UCSD-AML1 (cell line): ENCODE results near the gene SDC4.
"Not testable (repeated sequence)": the region's sequence is repeated elsewhere in the genome, so short reads cannot be mapped to it uniquely, and the experiment has no call there.

Source experiments
- DNase-seq: peaks from one replicate; lab custom pipeline; 2025; ENCODE audit not compliant: unreplicated experiment; lab: John Stamatoyannopoulos, UW

SDC4 gene

DNA sequence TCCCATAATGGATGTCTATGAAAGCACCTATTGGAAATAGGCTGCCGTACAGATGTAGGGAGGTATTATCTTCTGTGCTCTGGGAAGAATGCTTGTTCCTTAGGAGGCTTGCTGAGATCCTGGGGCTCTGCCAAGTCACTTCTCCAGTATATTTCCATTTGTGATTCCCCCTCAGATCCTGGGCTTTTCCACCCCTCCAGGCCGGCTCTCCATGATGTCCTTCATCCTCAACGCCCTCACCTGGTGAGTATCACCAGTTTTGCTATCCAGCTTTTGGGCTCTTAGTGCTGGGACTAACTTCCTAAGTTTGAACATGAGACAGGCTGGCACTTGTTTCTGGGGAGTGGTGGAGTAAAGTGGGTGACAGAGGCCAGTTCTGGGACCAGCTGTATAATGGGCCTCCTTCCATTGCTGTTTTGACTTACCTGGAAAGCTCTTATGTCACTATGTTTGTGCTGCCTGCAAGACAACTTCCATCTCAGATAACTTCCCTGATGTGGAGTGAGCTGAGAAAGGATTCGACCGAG is 17.3 kb upstream of the SDC4 start:
- DNase-seq, result no peak

GRCh38 chr20:45363611-45364492 is 15.6 kb upstream of the SDC4 start:
- DNase-seq, result no peak

- peak; percentile 99 for DNase-seq
Observed at GRCh38 chr20:45362804-45363610, 14.8 kb upstream of the SDC4 start, which contains the start of gene SYS1. Gene SYS1 (plus strand): TSS chr20:45363156. CDS start chr20:45363532, 376 bp downstream.

DNA sequence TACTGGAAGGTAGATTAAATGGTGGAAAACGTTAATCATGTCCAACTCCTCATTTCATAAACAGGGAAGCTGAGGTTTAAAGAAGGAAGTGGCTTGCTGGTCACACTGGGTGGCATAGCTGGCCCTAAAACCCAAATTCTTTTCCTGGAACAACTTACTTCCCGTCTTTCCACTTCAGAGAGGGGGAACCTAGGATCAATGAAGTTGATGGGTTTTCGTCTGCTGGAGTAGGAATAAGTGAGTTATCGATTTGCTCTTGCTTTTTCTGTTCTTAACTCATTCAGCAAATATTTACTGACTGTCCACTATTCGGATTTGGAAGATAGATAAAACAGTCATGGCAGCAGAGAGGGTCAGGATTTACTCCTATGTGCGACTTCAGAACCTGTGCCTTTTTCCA is 13.6 kb upstream of the SDC4 start:
- DNase-seq, result peak; percentile 26

DNA sequence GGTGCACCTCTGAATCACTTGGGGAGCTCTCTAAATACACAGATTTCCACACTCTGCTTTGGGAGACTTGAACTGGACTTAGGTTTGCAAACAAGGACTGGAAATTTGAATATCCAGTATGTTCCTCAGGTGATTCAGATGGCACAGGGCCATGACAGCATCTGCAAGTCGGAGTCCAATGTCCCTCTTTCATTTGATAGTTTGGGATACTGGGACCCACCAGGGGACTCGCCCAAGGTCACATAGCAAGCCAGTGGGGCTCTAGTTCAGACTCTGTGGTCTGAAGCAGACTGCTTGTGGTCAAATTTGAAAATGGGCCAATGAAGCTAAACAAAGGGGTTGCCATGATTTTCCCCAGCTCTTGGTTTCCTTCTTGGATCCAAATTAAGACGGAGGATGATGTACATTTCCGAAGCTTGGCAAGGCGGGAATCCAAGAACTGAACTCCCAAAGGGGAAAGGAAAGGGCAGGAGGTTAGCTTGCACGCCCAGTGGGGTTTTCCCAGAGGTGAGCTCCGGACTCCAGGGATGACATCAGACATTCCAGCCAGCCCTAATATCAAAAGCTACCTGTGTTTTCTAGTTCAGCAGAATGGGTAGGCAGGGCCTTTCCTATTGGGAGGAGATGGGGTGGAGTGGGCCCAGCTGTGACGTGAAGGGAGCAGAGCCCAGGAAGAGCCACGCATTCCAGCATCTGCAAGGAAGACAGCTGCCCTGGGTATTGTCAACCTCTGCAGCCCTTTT is 11.4 kb upstream of the SDC4 start:
- no peak for DNase-seq

- DNase-seq, result no peak
Observed at GRCh38 chr20:45359069-45359405, 10.8 kb upstream of the SDC4 start.

DNA sequence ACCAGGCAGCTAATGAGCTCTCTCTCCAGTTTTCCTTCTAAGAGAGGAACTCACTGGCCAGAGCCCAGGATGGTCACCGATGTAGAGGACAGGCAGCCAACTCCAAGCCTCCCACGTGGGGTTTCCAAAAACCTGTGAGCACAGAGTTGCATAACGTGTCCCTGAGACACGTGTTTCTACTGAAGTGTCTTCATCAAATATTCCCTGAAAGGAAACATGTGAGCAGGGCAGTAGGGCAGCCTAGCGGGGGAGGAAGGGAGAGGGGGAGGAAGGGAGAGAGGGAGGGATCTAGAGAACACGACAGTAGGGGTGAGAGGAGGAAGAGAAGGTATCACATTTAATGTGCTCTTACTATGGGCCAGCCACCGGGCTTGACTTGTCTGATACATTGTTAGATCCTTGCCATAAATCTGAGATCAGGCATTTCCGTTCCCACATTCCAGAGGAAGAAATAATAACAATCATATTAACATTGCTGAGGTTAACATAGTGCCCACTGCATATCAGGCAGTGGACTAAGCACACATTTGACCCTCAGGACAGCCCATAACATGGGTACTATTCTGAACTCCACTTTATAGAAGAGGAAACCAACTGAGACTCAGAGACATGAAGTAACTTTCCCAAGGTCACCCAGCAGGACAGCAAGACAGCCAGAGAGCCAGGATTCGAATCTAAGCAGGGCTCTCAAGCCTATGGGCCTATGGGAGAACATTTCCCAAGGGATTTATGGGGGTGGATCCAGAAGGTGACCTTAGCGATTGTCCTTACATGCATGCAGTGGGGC is 10.3 kb upstream of the SDC4 start:
- DNase-seq, result peak; percentile 41

GRCh38 chr20:45355209-45356084 is 7.2 kb upstream of the SDC4 start:
- DNase-seq, result no peak

GRCh38 chr20:45354423-45355208 is 6.4 kb upstream of the SDC4 start:
- DNase-seq, result no peak

- no peak for DNase-seq
Observed at GRCh38 chr20:45353746-45354145, 5.5 kb upstream of the SDC4 start.

DNA sequence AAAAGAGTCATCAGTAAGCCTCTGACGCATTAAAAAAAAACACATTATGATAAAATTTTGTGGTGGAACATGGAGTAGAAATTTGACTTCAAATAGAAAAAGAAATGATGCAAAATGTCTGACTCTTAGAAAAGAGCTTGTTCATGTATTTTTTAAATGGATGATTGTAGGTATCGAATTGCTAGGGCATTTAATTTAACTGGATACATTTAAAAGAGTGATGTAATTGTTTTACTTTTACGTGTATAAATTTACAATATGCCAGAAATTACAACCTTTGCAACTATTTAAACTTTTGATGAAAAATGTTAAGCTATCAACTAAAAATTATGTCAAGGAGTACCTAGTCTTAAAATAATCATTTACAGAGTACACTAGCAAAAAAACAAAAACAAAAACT is 4.5 kb upstream of the SDC4 start:
- no peak for DNase-seq

DNA sequence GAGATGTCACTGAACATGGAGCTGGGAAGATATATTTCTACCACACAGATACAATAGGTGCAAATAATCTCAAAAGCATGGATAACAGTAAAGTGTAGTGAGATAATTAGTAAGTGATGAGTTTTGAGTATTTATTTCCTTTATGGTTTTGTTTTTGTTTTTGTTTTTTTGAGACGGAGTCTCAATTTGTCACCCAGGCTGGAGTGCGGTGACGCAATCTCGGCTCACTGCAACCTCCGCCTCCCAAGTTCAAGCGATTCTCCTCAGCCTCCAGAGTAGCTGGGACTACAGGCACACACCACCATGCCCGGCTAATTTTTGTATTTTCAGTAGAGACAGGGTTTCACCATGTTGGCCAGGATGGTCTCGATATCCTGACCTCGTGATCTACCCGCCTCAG is 2.6 kb upstream of the SDC4 start:
- not testable (repeated sequence) for DNase-seq

DNA sequence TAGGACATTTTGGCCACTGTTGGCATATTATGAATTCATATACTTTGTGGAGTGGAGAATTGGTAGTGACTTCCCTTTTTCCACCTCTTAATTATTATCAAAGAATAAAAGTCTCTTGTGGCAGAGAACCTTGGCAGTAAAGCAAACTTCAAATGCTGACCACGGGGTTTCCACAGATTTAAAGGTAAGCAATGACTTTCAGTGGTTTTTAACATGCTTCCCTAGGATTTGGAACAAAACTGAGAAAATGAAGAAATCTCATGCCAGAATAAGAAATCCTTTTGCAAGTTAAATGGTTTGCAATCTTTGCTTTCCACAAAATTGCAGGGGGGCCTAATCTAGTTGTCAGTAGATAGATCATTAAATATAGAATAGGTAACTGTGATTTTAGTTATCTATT is 2.0 kb upstream of the SDC4 start:
- DNase-seq, result no peak

DNA sequence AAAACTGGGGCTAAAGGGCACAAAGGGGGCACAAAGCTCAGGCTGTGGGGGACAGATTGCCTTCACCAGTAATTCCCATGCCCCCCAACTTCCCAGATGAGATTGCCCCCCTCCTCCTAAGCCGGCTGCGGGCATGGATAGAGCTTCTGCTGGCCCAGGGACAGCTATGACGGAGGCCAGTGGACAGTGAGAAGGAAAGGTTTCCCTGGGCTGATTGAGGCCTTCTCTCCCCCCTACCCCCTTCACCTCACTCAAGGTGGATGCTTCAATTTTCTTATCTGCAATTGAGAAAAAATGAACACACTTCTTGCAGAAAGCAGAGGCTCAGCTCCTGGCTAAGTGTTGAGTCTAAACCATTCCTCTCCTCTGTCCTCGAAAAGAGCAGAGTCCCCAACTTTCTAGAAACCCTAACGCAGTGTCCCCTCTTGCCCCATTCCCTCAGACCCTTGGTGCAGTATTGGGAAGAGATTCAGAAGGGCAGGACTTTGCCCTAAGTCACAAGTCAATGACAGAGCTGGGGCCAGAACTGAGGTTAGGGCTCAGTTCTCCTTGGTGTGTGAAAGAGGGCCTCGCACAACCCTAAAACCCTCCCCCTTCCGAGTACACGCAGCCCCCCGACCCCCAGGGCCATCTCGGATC is 808 bp downstream of the SDC4 start:
- no peak for DNase-seq

DNA sequence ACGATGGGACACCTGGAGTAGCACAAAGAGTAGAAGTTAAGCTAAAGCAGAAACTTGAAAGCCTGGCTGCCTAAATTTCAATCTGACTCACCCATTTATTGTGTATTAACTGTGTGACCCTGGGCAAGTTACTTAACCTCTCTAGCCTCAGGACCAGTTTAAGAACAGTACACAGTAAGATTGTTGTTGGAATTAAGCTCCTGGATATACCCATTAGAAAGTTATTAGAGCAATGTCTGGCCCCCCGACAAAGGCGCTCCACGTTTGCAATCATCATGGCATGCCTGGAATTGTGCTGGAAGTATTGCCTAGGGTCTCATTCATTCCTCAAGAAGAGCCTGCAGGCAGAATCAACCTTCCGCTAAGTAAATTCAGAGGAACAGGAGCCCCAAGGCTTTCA is 1.4 kb downstream of the SDC4 start:
- DNase-seq, result no peak

GRCh38 chr20:45346291-45346718 is 1.9 kb downstream of the SDC4 start:
- DNase-seq, result peak; percentile 64

DNA sequence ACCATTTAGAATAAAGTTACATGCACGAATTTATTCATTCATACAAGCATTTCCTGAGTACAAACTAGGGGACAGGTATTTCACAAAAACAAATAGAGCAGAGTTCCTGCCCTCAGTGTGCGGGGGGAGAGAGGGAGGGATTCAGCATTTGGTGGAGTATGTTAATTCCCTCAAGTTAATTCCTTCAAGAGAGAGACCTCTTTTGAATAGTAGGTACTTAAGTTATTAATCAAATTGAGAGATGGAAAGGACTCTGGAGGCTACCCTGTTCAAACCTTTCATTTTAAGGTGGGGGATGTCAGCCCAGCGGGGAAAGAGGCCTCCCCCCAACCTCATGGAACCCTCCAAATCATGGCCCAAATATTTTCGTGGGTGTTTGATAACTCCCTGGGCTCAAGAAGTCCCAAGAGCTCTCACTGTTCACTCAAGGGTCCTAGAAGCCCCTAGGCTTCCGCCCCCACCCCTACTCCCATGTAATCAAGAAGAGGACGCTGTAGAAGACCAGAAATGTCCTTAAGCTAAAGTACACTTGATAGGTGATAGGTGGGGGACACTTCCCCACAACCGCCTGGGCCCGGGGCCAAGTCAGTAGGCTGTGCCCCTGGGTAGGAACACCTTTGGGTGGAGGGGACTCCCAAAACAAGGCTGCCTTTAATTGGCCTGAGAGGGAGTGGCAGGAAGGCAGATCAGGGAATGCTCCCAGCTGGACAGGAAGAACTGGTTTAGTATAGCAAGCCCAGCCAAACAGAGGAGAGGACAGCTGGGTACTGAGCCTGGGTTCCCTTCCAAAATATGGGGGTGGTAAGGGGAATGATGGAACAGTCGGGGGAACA is 2.9 kb downstream of the SDC4 start:
- DNase-seq, result no peak
